ENCODE measurements around the gene CMTM6. TPM values are rescaled to one million over a fixed set of nuclear protein-coding genes. Genes with fewer than 3 reads are reported as not detected.
A peak's percentile ranks its signal among the peaks of the same experiment; 100 is the strongest.

CMTM6 gene, protein sequence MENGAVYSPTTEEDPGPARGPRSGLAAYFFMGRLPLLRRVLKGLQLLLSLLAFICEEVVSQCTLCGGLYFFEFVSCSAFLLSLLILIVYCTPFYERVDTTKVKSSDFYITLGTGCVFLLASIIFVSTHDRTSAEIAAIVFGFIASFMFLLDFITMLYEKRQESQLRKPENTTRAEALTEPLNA
- 1 to 10 TPM; 4.5 to 8.0 (median 5.6) TPM for total RNA-seq
- 1 to 10 TPM; 3.7 to 5.5 (median 4.3) TPM for polyA plus RNA-seq
- long read RNA-seq, donor 1, transcript CMTM6-201 (4 exons, 3,863 nt): major isoform, 18 of 18 reads
- long read RNA-seq, donor 1, partial matches to known transcripts: 0 of 18 reads
- long read RNA-seq, donor 1, other reads (novel, unspliced or antisense): 0 of 18 reads
- long read RNA-seq, donor 2, transcript CMTM6-201 (4 exons, 3,863 nt): major isoform, 22 of 24 reads
- long read RNA-seq, donor 2, partial matches to known transcripts: 0 of 24 reads
- long read RNA-seq, donor 2, other reads (novel, unspliced or antisense): 2 of 24 reads

DNA sequence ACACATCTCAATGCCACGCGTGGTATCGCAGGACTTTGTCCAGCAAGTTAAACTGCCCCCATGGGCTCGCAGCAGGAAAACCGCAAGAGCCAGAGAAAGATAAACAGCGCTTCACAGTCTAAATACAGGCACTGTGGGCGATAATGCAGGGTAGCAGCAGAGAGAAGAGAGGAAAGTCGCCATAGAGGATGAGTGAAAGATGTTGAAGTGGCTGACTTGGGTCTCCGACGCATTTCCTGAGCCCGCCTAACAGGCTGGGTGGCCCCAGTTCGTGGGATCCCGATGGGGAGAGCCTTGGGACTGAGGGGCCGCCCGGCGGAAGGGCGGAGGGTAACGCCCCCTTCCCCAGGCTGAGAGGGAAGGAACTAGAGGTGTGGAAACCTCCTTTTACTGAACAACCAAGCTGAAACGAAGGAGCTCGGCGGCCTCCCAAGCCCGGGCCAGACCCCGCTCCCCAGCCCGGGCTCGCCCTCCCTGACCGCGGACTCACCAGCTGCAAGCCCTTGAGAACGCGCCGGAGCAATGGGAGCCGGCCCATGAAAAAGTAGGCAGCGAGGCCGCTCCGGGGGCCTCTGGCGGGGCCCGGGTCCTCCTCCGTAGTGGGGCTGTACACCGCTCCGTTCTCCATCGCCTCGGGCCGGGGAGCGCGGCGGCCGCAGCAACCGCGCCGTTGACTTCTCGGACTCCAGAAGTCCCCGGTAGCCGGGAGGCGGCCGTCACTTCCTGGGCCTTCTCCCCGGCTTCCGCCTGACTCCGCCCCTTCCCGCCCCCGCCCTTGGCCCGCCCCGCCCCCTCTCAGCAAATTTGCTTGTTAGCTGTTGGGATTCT, at the start of gene CMTM6:
TSS of gene CMTM6 (minus strand) at position 735 of the 828 bp plus-strand sequence. CDS start at position 628, 107 bp downstream.
- WGBS, 3 donors: 0 to 1% (median 1%) methylated on average over 45 to 61 of the region's 61 CpGs
- peak; percentile 82 to 90 for DNase-seq
- intact Hi-C loops (cut with DNase I): loop anchor here in 1 of 2 donors (5.0 kb wide), 1 partner anchor 70 kb away; the partner anchor contains the start of gene DYNC1LI1

DNA sequence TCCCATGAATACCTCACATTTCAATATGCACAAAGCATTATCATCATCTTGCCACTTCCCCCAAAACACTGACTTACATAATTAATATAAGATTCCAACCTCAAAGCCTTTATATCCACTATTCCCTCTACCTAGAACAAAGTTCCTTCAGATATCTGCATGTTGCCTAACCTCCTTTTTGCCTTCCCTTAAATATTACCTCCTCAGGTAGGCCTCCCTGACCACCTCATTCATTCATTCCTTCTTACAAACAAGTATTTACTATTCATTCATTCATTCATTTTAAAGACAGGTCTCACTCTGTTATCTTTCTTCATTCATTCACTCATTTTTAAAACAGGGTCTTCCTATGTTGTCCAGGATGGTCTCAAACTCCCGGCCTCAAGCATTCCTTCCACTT, 49.4 kb upstream of the CMTM6 start:
- no peak for ATAC-seq
- Histone ChIP-seq H3K9me3 (no peaks in the 10 kb centered on the region), H3K27ac (no peak overlapping the region), H3K4me3 (no peak overlapping the region), H3K36me3 (ENCODE audit: insufficient read depth in 1 of 2, low read depth in 1 of 2) (no peaks in the 10 kb centered on the region), H3K4me1 (peaks cover 3% of the 10 kb centered on the region), H3K27me3 (ENCODE audit: insufficient read depth in 3 of 3, low read length in 2 of 3) (no peaks in the 10 kb centered on the region)
- 89 to 100% (median 100%) methylated on average over 1 of the region's 1 CpG for whole genome bisulfite sequencing, 3 donors
- DNase-seq: no peak
- intact Hi-C loops (cut with DNase I): no loop called here
- TF ChIP-seq, protein P1, sequence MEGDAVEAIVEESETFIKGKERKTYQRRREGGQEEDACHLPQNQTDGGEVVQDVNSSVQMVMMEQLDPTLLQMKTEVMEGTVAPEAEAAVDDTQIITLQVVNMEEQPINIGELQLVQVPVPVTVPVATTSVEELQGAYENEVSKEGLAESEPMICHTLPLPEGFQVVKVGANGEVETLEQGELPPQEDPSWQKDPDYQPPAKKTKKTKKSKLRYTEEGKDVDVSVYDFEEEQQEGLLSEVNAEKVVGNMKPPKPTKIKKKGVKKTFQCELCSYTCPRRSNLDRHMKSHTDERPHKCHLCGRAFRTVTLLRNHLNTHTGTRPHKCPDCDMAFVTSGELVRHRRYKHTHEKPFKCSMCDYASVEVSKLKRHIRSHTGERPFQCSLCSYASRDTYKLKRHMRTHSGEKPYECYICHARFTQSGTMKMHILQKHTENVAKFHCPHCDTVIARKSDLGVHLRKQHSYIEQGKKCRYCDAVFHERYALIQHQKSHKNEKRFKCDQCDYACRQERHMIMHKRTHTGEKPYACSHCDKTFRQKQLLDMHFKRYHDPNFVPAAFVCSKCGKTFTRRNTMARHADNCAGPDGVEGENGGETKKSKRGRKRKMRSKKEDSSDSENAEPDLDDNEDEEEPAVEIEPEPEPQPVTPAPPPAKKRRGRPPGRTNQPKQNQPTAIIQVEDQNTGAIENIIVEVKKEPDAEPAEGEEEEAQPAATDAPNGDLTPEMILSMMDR (IDR thresholded peaks at IDR 0.05): no peak

More for the DNA sequence above, at the start of gene CMTM6:
- H3K36me3 ChIP-seq (ENCODE audit: insufficient read depth in 1 of 2, low read depth in 1 of 2): no peaks in the 10 kb centered on the region
- peaks cover 15% of the 10 kb centered on the region for H3K4me1 ChIP-seq
- peak within 1 kb of the TSS; percentile 98 for H3K27ac ChIP-seq
- peak; percentile 95 to 99 (median 96) for ATAC-seq
- H3K4me3 ChIP-seq: peak within 1 kb of the TSS; percentile 98
- no peaks in the 10 kb centered on the region for H3K9me3 ChIP-seq
- no peaks in the 10 kb centered on the region for H3K27me3 ChIP-seq (ENCODE audit: insufficient read depth in 3 of 3, low read length in 2 of 3)
- TF ChIP-seq, protein P1 (IDR thresholded peaks at IDR 0.05): no peak

DNA sequence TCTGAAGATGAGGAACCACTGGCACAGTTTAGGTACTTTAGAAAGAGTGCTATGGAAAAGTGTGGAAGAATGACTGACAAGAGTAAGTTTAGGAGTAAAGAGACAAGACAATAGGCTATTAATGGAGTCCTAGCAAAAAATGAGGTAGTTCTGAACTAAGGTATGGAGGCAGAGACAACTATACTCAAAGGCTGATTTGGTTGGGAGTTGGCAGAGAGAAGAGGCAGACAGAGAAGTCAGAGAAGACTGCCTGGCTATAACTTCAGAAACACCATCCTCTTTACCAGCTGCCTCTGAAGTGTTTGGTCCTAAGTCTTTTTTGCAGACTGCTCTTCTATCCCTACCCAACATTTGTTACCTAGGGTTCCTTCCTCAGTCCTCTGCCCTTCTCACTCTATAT, 48.8 kb upstream of the CMTM6 start:
- TF ChIP-seq, protein P1 (IDR thresholded peaks at IDR 0.05): no peak
- Histone ChIP-seq H3K36me3 (ENCODE audit: insufficient read depth in 1 of 2, low read depth in 1 of 2) (no peaks in the 10 kb centered on the region), H3K27ac (no peak overlapping the region), H3K4me1 (peaks cover 3% of the 10 kb centered on the region), H3K9me3 (no peaks in the 10 kb centered on the region), H3K27me3 (ENCODE audit: insufficient read depth in 3 of 3, low read length in 2 of 3) (no peaks in the 10 kb centered on the region), H3K4me3 (no peak overlapping the region)
- no peak for ATAC-seq
- DNase-seq: no peak
- intact Hi-C loops (cut with DNase I): no loop called here

DNA sequence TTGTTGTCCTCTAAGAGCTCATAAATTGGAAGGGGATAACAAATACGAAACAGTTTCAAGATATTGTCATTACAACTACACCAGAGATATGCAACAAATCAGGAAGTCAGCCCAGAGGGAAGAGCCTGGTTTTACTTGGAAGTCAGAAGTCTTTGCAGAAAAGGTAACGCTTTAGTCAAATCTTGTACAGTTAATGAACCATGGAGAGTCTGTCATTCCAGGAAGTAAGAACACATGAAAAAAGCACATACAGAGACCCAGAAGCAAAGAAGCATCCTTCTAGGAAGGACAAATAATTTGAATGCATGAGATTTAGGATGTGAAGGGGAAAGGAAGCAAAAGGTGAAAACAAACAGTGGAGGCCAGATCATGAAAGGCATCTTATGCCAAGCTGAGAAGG, 48.4 kb upstream of the CMTM6 start:
- ATAC-seq (no peak), DNase-seq (no peak)
- intact Hi-C loops (cut with DNase I): no loop called here
- TF ChIP-seq, protein P1 (IDR thresholded peaks at IDR 0.05): no peak
- Histone ChIP-seq H3K4me3 (no peak overlapping the region), H3K9me3 (no peaks in the 10 kb centered on the region), H3K36me3 (ENCODE audit: insufficient read depth in 1 of 2, low read depth in 1 of 2) (no peaks in the 10 kb centered on the region), H3K4me1 (peaks cover 3% of the 10 kb centered on the region), H3K27me3 (ENCODE audit: insufficient read depth in 3 of 3, low read length in 2 of 3) (no peaks in the 10 kb centered on the region), H3K27ac (no peak overlapping the region)
- 74 to 79% (median 75%) methylated on average over 2 of the region's 2 CpGs for WGBS, 3 donors
